NCI-H1694 treated with DMSO at 0.1 percent for 48 hours (cell line): ENCODE data around the gene SMTNL2.
"Not testable (repeated sequence)": the region's sequence is repeated elsewhere in the genome, so short reads cannot be mapped to it uniquely, and the experiment has no call there.

Experiments used
- DNase-seq: peaks from one replicate; lab custom pipeline; 2025; lab: John Stamatoyannopoulos, UW

SMTNL2 gene

GRCh38 chr17:4634976-4635375 lies 50.6 kb downstream of the SMTNL2 start:
- no peak for DNase-seq

GRCh38 chr17:4635823-4636375 lies 51.6 kb downstream of the SMTNL2 start:
- no peak for DNase-seq

DNA sequence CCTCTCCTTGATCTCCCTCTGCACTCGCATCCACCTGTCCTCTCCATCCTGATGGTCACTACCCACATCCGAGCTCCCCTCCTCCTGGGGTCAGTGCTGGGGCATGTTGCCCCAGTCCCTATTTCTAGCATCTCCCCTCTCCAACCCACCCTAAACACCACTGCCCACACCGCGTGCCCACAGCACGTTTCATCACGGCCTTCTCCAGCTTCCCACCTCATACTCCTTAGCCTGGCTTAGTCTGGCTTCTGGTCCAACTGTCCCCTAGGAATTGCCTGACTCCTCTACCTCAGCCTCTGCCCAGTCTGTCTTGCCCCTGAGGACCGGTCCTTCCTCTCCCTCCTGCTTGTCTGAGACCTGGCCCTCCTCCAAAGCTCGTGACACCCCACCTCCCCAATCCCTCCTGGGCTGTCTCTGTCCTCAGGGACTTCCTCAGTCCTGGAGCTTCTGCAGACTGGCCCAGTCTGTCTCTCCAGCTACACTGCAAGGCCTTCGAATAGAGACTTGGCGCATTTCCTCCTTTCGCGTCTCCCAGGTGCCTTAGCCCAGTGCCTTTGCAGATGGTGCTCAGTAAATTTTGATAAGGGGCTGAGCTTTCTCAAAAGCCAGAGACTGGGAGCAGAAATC lies 52.3 kb downstream of the SMTNL2 start:
- no peak for DNase-seq

- not testable (repeated sequence) for DNase-seq
Measured at GRCh38 chr17:4638766-4639165, 54.4 kb downstream of the SMTNL2 start.

DNA sequence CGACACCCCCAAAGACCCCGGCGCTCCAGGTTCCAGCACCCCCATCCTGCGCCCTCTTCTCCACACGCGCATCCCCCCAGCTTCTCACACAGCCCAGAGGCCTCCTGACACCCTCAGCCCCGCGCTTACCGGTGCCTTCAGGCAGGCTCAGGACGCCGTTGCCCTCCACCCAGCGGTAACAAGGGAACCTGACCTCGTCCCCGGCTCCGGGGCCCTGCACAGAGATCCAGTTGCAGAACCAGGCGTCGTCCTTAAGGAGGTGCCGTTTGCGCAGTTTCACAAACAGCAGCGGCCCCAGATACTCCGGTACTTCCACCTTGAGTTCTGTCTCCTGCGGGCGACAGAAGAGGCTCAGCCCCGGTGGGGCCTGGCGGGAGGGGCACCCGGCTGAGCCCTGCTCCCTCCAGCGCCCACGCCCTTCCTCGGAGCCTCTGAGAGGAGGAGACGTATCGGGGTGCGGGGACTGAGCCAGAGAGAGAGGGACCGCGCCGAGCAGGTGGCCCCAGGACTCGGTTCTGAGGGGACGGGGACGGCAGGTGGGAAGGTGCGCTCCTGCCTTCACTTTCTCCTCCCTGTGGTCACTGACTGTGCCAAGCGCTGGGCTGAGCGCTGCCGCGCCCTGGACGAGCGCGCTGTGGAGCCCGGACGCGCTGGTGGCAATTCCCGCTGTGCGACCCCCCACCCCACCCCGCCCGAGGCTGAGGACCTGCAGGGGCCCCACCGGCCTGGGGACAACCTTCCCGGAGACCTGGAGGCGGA lies 55.2 kb downstream of the SMTNL2 start:
- not testable (repeated sequence) for DNase-seq

DNA sequence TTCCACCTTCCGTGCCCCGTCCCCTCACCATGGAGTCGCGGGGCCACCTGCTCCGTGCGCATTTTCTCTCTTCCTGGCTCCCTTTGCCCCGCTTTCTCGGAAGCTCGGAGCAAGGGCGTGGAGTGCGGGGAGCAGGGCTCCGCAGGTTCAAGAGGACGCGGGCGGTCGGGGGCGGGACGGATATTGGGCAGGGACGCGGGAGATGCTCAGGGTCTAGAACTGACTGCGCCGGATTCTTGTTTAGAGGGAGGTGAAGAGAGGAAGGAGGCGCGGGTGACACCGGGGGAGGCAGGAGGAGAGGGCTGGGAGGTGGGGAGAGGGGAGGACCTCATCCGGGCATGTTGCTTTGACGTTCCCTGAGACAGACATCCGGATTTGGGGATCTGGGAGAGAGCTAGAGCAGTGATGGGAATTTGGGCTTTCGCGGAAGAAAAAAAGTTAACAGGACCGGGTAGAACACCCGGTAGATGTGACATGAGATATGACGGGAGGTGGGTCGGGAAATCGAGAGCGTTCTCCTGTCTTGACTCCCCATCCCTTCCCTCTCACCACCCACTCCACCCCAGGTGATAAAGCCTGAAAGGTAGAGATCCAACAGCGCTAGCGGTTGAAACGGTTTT lies 56.4 kb downstream of the SMTNL2 start:
- DNase-seq = peak; percentile 4

GRCh38 chr17:4641297-4642195 lies 57.2 kb downstream of the SMTNL2 start, which contains the start of gene ALOX15:
ALOX15 (minus strand) TSS chr17:4641678; CDS start chr17:4641651, 27 bp downstream.
- no peak for DNase-seq

GRCh38 chr17:4642286-4642685 lies 58.0 kb downstream of the SMTNL2 start:
- no peak for DNase-seq

DNA sequence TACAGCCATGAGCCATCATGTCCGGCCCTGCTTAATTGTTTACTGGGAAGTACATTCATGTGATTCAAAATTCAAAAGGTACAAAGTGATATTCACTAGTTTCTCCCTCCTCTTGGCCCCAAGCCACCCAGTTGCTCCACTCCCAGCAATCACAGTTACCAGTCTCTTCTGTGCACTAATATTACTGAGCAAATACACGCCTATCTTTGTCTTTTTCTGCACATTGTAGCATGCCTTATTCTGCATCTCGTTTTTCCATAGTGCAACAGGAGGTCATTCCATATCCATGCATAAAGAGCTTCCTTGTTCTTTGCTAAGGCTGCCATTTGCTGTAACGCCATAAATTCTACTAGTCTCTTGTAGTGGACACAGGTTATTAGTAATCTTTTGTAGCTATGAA lies 59.3 kb downstream of the SMTNL2 start:
- no peak for DNase-seq

- DNase-seq = no peak
Measured at GRCh38 chr17:4645642-4646041, 61.3 kb downstream of the SMTNL2 start.

DNA sequence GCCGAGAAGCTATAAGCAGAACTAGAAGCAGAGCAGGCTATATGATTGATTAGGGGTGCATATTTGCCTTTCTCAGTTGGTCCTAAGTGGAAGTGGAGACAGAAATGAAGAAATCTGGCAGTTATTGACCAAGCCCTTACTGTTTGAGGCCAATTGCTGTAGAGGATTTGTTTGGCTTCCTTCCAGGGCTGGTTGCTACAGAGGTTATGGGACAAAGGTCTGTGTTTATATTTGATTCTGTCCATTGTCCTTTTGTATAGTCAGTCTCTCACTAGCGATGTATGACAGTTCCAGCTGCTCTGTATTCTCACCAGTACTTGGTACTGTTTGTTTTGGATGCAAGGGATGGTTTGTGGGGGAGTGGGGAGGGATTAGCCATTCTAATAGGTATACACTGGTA lies 64.4 kb downstream of the SMTNL2 start:
- no peak for DNase-seq

DNA sequence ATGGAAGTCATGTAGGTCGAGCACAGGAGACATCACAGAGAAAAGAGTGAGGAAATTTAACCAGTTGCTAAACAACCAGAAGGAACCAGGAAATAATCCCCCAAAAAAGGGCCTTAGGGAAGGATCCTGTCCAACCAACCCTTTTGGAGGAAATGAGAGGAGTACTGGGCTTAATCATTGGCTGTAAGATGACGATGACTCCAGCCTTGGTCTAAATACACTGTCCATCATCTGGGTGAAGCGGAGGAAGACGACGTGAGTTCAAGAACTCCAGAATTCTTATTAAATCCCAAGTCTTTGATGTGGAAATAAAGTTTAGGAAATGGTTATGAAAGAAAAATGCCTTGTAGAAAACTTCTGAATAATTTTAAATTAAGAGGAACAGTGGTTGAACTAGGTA lies 68.7 kb downstream of the SMTNL2 start:
- DNase-seq = no peak

DNA sequence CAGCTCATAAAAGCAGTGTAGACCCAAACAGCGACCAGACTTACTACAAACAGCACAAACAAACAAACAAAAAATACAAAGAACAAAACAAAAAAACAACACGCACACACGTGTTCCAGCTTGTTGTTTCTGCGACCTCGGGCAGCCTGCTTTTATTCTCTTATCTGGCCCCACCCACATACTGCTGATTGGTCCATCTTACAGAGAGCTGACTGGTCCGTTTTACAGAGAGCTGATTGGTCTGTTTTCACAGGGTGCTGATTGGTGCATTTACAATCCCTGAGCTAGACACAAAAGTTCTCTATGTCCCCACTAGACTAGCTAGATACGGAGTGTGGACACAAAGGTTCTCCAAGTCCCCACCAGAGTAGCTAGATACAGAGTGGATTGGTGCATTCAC lies 71.6 kb downstream of the SMTNL2 start:
- DNase-seq = not testable (repeated sequence)

- no peak for DNase-seq
Measured at GRCh38 chr17:4657678-4658077, 73.3 kb downstream of the SMTNL2 start.
